BJ (cell line): Measurements from ENCODE around the gene TAS2R40. TPM values are rescaled to one million over a fixed set of nuclear protein-coding genes. Genes with fewer than 3 reads are reported as not detected.
A peak's percentile ranks its signal among the peaks of the same experiment; 100 is the strongest.
"Not testable (repeated sequence)": the region's sequence is repeated elsewhere in the genome, so short reads cannot be mapped to it uniquely, and the experiment has no call there.

Source experiments
- CTCF ChIA-PET: fragments of 350-600 bp; formaldehyde crosslinking; extraction: SDS; loops from one replicate; lab custom pipeline; 2021; ENCODE audit warnings: antibody characterized with exemption, inconsistent platforms; lab: Yijun Ruan, JAX
- POLR2A ChIA-PET: fragments of 300-600 bp; sonication (Branson Sonifier 250); formaldehyde crosslinking; extraction: SDS; loops from one replicate; lab custom pipeline; 2021; ENCODE audit warnings: antibody characterized with exemption; lab: Charles Lee
- DNase-seq: peaks from one replicate; pipeline ENCODE4 v3.0.0-alpha.2; 2011; ENCODE audit warnings: low read depth
- H3K27me3 ChIP-seq: 2 replicates; pipeline ENCODE4 v1.6.0; 2011; ENCODE audit warnings: low read length; ENCODE audit not compliant: control insufficient read depth, insufficient read depth
- H3K36me3 ChIP-seq: 2 replicates; pipeline ENCODE4 v1.5.1; 2011; ENCODE audit warnings: low read length; ENCODE audit not compliant: control insufficient read depth, insufficient read depth
- H3K4me3 ChIP-seq: 2 replicates; pipeline ENCODE4 v1.5.1; 2011; ENCODE audit warnings: low read depth, mild to moderate bottlenecking, control low read depth, low read length
- polyA plus RNA-seq: library from polyadenylated mRNA; depleted of rRNA; stranded (reverse); fragments of >200 nt; gene quantifications from 2 replicates; pipeline ENCODE4 v1.2.3, GENCODE V29; 2011
- TF ChIP-seq, protein P1 (sequence below): IDR thresholded peaks from 2 replicates; pipeline ENCODE4 v1.5.1; 2011; ENCODE audit warnings: low read depth, mild to moderate bottlenecking, control low read depth, inconsistent platforms, low read length, moderate library complexity; ENCODE audit not compliant: insufficient read depth

TAS2R40 gene
- polyA plus RNA-seq, 1 experiment = not detected

DNA sequence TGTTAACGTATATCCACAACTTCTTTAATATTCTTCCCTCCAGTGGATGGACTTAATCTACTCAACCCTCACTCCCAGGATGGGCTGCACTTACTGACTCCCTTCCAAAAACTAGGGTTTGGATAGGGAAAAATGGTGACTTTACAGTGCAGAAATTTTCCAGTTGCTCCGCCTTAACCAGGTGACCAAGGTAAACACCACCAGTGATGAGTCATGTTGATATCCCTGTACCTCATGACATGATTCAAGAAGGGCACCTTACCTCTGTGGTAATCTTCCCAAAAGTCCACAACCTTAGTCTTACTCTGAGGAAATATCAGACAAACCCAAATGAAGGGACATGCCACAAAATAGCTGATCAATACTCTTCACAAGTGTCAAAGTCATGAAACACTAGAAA lies 37.9 kb downstream of the TAS2R40 start:
- H3K27me3 ChIP-seq = no peaks in the 10 kb centered on the region
- POLR2A ChIA-PET = no interaction called here

DNA sequence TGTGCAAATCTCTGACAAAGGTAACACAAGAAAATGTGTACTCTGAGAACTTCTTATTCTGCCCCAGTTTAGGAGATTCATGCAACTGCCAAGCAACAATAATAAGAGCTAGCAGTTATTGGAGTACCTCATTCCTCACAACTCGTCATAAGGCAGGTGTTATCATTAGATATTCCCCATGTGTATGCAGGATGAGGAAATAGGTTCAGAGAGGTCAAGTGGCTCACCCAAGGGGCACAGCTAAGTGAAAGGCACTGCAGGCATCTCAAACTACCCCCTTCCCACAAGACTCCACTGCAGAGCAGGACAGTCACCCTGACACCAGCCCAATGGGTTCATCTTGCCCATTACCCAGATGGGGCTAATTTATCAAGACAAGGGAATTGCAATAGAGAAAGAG lies 40.1 kb downstream of the TAS2R40 start:
- H3K36me3 ChIP-seq = no peaks in the 10 kb centered on the region
- POLR2A ChIA-PET = no interaction called here
- no peaks in the 10 kb centered on the region for H3K27me3 ChIP-seq
- DNase-seq = no peak
- CTCF ChIA-PET = interaction anchor here (3.2 kb wide), 1 partner anchor 22 kb away, joined by 12 read pairs; no protein-coding TSS in a partner anchor
- no peak overlapping the region for H3K4me3 ChIP-seq
- TF ChIP-seq, protein P1, sequence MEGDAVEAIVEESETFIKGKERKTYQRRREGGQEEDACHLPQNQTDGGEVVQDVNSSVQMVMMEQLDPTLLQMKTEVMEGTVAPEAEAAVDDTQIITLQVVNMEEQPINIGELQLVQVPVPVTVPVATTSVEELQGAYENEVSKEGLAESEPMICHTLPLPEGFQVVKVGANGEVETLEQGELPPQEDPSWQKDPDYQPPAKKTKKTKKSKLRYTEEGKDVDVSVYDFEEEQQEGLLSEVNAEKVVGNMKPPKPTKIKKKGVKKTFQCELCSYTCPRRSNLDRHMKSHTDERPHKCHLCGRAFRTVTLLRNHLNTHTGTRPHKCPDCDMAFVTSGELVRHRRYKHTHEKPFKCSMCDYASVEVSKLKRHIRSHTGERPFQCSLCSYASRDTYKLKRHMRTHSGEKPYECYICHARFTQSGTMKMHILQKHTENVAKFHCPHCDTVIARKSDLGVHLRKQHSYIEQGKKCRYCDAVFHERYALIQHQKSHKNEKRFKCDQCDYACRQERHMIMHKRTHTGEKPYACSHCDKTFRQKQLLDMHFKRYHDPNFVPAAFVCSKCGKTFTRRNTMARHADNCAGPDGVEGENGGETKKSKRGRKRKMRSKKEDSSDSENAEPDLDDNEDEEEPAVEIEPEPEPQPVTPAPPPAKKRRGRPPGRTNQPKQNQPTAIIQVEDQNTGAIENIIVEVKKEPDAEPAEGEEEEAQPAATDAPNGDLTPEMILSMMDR = no peak

More for the DNA sequence above, 37.9 kb downstream of the TAS2R40 start:
- Histone ChIP-seq H3K36me3 (no peaks in the 10 kb centered on the region), H3K4me3 (no peak overlapping the region)
- DNase-seq = no peak
- CTCF ChIA-PET = interaction anchor here (1.6 kb wide), 1 partner anchor 20 kb away, joined by 5 read pairs; no protein-coding TSS in a partner anchor
- TF ChIP-seq, protein P1 = no peak

DNA sequence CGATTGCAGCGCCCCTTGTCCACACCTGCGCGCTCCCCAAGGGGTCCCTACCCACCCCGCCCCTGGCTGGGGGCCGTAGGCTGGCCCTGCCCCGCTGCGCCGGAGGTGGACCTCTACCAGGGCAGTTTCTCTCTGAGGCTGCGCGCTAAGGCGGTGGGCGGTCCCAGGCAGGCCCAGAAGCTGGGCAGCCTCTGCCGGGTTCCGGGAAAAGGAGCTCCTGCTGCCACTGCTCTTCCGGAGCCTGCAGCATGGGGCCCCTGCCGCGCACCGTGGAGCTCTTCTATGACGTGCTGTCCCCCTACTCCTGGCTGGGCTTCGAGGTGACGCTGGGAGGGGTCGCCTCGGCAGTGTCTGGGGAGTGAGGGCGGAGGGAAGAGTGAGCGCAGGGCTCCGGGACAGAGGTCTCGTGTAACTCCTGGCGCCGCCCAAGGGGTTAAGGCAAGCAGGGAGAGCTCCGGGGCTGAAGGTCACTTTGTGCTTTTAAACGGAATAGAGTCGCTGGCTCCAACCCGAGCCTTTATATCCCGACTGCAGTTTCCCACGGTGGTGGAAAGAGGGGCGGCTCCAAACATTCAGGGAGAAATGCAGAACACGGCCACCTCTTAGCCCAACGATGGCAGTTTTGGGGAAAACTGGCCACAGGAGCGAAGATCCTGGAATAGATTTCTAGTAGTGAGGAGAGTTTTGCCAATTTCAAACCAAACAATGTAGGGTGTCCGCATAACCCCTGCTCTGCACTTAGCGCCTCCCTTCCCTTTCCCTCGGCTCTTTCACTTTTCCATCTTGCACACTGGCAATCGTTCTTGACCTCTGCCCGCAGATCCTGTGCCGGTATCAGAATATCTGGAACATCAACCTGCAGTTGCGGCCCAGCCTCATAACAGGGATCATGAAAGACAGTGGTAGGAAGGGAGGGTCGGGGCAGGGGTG lies 41.7 kb downstream of the TAS2R40 start, which contains the start of gene GSTK1:
GSTK1 (plus strand) TSS at position 176 of the 930 bp plus-strand sequence; CDS start at position 249, 73 bp downstream.
- ChIA-PET POLR2A (interaction anchor here (0.6 kb wide), 1 partner anchor 32 kb away, joined by 4 read pairs; no protein-coding TSS in a partner anchor), CTCF (interaction anchor here (0.7 to 3.2 kb wide), 5 partner anchors 15 to 228 kb away, joined by 3 to 12 read pairs (median 3); no protein-coding TSS in a partner anchor)
- H3K4me3 ChIP-seq = peak within 1 kb of the TSS; percentile 61
- DNase-seq = no peak
- H3K36me3 ChIP-seq = peaks cover 5% of the 10 kb centered on the region
- no peaks in the 10 kb centered on the region for H3K27me3 ChIP-seq
- TF ChIP-seq, protein P1 = no peak

DNA sequence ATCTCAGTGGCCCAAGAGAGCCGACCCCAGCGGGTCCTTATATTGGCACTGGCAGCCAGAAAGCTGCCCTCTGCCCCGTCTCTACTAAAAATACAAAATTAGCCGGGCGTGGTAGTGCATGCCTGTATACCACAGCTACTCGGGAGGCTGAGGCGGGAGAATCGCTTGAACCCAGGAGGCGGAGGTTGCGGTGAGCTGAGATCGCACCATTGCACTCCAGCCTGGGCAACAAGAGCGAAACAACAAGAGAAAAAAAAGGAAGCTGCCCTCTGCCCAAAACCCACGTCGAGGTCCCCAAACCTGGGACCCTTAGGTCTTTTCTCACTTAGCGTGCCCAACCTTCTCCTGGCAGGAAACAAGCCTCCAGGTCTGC lies 42.3 kb downstream of the TAS2R40 start:
- CTCF ChIA-PET = interaction anchor here (1.5 to 3.2 kb wide), 3 partner anchors 15 to 24 kb away, joined by 3 to 12 read pairs (median 4); no protein-coding TSS in a partner anchor

DNA sequence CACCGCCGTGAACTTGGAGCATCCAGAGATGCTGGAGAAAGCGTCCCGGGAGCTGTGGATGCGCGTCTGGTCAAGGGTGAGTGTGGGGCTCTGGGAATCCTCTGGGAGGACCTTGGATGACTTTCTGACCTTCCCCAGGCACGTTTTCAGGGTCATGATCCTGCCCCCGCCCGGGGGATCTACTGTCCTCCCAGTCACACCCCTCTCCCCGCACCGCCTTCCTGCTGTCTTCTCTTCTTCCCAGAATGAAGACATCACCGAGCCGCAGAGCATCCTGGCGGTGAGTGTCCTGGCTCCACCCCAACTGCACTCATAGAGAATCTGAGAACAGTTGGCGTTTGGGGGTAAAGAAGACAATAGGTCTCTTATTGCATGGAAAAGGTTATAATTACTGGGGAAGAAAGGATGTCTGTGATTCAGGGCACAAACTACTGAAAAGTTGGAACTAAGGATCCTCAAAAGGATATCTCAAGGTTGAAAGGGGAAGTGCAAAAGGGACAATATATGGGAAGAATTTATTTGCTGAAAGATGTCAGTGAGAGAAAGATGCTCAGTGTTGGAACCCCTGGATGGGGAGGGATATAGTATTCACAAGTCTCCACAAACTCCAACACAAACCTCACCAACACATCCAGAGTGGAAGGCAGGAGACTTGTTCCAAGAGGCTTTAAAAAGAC lies 43.3 kb downstream of the TAS2R40 start:
- Histone ChIP-seq H3K27me3 (no peaks in the 10 kb centered on the region), H3K4me3 (no peak overlapping the region), H3K36me3 (peaks cover 10% of the 10 kb centered on the region)
- ChIA-PET POLR2A (no interaction called here), CTCF (interaction anchor here (1.6 kb wide), 1 partner anchor 14 kb away, joined by 3 read pairs; no protein-coding TSS in a partner anchor)
- DNase-seq = no peak
- TF ChIP-seq, protein P1 = no peak

More for the DNA sequence above, 42.3 kb downstream of the TAS2R40 start:
- peak overlapping the region; percentile 61 for H3K4me3 ChIP-seq
- POLR2A ChIA-PET, DNase-seq, H3K27me3 ChIP-seq, H3K36me3 ChIP-seq: not testable (repeated sequence)
